GM19043 (cell line): ENCODE data around the gene WNT7B.

Experiments
- ATAC-seq: cut with Tn5 transposase; IDR thresholded peaks from one replicate; pipeline ENCODE4 v1.9.1; 2021; ENCODE audit warnings: low read depth; ENCODE audit not compliant: unreplicated experiment

WNT7B gene

DNA sequence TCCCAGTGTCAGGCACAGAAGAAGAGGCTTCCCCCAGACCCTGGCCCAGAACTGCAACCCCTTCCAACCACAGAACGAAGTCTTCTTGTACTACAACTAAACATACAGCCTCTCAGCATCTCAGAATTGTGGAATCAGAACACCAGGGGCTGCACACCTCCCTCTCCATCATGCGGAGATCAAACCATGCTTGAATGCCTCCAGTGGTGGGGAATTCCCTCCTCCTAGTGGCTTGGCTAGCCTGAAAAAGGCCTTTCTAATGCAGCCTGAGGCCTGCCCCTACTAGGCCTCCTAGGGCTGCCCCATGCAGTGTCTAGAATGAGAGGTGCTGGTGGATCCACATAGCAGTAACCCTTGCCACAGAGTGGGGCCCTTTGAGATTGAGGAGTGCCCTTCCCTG, 62.7 kb downstream of the WNT7B start:
- no peak for ATAC-seq

DNA sequence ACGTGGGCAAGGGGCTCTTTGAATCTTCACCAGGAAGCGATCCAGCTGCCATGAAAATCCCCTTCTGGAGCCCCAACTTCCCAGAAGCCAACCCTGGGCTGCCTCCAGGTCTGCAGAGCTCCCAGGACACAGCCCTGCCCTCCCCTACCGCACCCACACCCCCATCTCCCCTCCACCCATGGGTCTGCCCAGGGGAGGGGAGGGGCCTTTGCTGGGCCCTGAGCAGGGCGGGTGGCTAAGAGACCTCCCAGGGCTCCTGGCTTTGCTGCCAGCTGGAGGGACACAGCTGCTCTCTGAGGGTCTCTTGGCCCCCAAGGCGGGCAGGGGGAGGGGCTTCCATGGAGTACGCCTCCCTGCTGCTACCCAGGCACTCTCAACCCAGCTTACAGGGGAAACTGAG, 64.1 kb downstream of the WNT7B start:
- no peak for ATAC-seq

DNA sequence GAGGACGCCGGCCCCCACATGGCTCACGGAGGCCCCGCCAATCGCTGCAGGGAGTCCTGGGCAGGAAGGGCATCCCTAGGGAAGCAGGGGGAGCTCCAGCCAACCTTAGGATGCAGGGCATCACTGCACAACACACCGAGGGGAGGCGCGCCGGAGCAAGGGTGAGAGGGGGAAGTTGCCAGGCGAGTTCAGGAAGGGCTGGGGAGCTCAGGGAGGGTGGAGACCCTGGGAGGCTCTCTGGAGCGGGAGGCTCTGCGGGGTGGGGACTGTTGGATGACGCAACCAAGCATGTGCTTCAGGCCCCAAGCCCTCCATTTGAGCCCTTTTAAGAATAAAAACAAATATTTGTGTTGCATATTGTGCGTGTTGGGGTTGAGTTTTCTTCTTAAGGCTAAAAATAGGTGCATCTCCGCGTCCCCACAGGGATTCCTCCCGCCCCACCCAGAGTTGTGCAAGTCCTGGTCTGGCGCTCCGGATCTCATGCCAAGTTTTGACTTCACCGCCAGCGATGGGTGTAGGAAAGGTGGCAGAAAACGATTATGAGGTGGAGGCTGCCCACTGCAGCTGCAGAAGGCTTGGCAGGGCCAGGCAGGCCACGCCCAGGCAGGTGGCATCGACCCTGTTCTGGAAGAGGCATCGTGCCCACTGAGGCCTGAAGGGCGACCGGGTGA, 65.2 kb downstream of the WNT7B start:
- ATAC-seq = no peak

DNA sequence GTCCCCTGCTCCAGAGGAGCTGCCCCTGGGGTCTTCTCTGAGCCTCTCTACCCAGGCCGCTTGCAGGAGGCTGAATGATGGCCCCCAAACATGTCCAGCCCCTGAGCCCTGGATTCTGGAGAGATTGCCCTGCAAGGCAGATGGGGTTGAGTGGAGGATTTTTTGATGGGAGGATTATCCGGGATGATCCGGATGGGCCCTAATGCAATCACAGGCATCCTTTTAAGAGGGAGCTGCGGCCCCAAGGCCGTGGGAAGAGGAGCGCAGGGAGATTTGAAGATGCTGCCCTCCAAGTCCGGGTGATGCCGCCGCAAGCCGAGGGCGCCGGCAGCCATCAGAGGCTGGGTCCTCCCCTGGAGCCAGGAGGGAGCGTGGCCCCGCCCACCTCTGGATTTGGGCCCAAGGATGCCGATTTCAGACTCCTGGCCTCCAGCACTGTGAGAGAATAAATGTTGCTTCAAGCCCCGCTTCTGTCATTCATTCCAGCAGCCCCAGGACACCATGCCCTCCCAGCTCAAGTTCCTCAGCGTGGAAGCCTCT, 66.0 kb downstream of the WNT7B start:
- ATAC-seq = no peak

DNA sequence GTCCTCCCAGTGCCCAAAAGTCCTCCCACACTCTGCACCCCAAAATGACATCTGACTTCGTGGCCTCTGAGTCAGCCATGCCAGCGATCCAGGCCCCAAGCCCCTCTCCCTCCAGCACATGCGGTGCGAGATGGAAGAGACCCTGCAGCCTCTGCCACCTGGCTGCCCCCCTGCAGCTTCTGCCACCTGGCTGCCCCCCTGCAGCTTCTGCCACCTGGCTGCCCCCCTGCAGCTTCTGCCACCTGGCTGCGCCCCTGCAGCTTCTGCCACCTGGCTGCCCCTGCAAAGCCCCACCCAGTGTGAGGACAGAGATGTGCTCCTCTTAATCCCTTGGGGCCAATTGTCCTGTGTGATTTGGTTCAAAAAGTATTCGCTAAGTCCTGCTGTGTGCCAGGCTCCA, 68.0 kb downstream of the WNT7B start:
- no peak for ATAC-seq

DNA sequence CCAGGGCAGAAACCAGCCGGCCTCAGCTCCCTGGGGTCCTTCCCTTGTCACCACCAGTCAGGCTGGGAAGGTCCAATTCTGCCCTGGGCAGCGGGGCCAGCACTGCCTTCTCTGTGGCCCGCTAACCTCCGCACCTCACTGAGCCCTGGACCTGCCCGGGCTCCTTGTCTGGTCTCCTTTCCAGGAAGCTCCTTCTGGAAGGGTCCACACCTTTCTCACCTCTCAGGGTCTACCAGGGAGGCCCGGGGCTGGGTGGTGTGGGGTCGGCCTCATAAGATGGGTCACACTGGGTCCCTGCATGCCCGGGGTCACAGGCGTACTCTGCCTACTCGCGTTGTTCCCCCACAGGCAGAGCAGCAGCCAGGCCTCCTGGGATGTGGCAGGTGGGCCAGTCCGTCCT, 69.0 kb downstream of the WNT7B start:
- ATAC-seq = no peak

DNA sequence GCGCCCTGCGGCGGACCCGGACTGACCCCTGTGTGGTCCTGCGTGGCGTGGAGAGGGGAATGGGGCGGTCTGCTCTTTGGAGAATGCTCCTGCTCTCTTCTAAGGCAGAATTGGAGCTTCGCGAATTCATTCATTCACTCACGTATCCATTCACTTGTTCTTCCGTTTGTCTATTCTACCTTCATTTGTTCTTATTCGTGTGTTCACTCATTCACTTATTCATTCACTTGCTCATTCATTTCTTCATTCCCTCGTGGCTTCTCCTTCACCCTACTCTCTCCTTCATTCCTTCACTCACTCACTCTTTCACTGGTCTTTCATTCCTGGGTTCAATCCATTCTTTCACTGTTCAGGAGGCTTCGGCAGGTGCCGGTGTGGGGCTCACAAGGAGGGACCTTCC, 69.6 kb downstream of the WNT7B start:
- ATAC-seq = no peak

DNA sequence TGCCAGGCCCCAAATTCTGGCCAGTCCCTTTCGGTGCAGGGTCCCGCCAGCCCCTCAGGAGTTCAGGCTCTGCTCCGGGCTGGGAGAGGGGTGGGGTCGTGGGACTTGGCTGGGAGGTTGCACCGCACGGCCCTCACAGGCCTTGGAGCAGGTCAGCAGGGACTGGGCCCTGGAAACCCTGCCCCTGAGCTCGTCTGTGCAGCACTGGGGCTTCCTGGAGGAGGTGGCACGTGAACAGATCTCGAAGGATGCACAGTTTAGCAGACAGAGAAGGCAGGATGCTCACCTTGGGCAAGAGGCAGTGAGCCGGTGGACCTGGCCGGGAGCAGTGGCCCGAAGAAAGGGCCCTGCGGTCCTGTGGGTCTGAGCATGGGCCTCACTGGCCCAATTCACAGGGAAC, 70.0 kb downstream of the WNT7B start:
- ATAC-seq = no peak

DNA sequence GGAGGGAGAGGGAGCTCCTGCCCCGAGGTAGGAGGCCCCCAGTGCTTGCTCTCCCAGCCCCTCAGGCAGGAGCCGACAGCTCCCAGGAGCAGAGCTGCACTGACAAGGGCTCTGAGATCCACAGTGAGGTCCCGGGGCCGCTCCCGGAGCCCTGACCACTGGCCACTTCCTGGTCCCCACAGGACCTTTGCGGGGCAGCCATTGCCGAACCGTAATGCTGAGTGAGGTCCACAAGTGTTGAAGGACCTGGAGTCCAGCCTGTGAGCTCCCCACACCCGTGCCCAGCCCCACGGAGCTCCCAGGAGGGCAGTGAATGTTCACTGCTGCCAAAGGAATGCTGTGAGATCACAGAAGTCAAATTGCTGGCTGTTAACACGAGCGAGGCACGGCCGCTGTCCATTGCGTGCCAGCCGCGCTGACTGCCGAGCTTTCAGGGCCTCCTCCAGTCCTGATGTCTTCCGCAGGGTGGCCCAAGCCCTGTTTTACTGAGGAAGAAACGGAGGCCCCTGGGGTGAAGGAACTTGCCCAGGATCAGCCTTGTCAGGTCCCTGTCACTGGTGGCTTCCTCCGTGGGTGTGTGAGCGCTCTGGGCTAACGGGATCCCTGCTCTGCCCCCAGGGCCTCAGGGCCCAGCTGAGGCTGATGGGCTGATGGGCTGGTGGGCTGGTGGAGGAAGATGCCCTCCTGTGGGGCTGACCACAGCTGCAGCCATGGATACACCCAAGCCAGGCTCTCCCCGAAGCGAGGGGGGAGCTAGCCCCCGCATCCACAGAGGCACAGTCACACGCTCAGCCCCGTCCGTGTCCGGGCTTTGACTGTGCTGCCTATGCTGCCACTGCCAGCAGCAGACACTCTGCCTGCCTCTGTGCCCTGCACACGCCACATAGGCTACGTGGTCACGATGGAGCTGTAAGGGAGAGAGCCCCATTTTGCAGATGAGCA, 70.8 kb downstream of the WNT7B start:
- no peak for ATAC-seq

DNA sequence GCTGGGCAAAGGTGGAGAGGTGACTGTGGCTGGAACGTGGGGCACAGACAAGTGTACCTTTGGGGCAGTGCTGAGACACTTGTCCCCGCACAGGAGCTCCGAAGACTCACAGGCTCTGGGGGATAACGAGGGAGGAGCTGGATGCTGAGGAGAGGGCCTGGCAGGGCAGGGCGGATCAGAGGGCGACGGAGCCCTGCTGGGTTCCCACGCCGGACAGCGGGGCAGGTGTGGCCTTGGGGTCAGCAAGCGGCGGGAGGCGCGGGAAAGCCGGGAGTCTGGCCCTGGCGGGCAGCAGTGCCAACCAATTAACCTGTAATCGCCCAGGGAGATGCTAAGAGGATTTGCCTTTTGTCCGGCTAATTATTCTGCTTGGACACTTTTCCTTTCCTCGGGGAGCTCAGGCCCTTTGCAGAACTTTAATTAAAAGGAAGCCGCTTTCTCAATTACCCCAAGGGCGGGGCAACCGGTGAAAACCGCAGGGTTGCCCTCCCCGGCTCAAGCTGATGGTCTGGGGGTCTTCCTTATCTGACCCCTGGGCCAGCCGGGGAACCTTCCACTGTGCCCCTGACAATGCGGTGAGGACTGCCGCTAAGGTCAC, 71.5 kb downstream of the WNT7B start:
- no peak for ATAC-seq

DNA sequence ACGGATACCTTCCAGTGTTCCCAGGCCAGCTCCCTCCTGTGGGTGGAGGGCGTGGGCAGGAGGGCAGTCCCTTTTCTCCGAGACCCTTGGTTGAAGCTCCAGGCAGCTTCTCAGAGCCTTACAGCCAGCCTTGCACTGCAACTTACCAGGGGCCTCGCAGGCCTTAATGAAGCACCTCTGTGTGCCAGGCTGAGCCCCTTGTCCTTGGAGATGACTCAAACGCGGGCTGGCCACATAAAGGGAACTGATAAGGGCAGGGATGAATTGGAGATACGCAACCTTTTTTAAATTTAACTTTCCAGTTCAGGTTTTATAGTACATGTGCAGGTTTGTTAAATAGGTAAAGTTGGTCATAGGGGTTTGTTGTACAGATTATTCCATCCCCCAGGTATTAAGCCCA, 72.7 kb downstream of the WNT7B start:
- ATAC-seq = no peak

DNA sequence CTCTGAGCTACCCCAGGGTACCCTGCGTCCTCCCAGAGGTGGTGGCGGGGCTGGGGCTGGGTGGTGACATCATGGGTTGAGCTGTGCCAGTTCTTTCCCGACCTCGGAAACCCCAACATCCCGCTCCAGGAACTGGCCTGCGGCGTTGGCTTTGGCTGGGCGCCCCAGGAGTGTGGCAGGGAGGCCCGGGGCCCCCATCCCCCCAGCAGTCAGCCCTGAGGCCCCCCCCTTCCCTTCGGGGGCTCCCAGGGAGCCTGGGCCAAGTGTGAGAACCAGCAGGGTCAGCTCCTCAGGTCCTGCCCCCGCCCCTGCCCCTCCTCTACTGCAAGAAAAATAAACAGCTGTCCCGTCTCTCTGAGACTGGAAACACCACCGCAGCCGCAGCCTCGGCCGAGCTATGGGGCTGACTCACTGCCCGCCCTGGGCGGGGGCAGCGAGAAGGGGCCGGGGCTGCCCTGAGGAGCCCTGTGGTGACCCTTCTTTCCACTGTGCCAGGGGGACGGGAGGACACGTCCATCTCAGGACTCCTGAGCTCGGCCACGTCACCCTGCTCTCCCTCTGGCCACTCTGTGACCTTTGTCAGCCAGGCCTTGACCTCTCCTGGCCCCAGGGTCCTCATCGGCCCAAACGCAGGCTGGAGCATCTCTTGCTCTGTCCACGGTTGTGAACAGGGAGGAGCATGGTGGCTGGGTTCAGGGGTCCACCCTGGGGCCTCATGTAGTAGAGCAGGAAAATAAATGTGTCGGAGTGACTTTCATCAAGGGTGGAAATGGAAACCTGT, 73.4 kb downstream of the WNT7B start:
- no peak for ATAC-seq

DNA sequence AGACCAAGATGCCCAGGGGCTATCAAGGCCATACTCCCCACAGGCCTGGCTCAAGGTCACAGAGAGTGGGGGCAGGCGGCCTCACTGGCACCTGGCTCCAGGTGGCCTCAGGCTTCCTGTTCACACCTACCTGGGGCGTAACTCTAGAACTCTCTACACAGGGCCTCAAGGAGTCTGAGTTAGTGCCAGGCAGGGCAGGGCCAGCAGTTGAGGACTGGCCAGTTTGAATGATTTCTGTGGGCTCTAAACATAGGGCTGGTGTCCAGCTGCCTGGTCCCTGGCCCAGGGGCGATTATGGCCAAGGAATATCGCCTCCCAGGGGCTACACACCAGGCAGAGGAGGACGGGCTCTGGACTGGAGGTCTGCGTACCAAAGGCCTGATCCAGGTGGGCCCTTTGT, 79.2 kb downstream of the WNT7B start:
- no peak for ATAC-seq

DNA sequence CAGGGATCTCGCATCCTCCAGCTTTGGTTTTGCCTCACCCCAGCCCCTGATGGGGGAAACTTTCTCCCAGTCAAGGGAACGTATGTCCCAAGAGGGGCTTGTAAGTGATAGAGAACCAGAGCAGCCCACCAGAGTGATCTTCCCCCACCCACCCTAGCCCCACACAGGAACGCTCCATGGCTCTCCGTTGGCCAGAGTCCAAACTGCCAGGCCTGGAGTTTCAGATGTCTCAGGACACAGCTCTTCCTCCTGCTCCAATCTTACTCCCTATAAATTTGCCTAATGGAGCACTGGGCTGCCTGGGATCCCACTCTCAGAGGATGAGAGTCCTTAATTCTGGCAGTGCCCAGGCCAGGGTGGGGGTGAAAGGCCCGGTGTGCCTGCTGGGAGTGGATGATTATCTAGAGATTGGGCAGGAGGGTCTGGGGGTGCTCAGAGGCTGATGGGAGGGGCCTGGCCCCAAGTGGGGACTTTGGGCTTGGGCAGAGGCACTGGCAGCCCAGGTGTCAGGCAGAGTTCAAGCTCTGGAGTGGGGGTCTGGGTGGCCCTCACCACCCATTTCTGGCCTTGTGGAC, 79.9 kb downstream of the WNT7B start:
- no peak for ATAC-seq

DNA sequence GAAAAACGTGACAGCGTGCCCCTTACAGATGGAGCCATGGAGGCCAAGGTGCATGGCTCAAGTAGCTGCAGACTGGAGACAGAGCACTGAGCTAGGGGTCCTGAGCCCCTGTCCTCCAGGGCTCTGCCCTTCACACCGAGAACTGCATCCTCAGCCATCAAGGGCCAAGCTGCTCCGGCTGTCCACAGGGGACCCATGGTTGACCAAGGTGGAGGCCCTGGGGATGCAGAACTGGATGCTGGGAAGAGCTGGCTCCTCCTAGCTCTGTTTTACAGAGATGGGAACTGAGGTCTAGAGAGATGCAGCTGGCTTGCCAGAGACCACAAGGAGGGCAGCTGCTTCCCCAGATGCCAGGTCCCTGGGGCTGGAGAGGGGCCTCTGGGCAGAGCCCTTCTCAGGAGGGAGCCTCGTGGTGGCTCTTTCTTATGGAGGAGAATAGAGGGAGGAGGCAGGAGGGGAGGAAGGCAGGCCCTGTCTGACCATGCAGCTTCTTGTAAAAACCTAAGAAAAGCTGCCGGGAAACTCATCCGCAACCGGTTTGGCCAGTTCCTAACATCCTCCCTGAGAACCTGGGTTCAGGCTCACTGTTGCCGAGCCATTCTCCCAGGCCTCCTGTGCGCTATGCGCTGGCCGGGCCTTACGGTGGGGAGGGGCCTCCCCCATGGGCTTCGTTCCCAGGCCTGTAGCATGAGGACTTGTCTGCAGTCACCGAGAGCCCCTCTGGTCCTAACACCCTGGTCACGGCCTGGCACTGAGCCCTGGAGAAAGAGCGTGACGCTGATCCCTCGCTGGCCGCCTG, 80.6 kb downstream of the WNT7B start:
- no peak for ATAC-seq

DNA sequence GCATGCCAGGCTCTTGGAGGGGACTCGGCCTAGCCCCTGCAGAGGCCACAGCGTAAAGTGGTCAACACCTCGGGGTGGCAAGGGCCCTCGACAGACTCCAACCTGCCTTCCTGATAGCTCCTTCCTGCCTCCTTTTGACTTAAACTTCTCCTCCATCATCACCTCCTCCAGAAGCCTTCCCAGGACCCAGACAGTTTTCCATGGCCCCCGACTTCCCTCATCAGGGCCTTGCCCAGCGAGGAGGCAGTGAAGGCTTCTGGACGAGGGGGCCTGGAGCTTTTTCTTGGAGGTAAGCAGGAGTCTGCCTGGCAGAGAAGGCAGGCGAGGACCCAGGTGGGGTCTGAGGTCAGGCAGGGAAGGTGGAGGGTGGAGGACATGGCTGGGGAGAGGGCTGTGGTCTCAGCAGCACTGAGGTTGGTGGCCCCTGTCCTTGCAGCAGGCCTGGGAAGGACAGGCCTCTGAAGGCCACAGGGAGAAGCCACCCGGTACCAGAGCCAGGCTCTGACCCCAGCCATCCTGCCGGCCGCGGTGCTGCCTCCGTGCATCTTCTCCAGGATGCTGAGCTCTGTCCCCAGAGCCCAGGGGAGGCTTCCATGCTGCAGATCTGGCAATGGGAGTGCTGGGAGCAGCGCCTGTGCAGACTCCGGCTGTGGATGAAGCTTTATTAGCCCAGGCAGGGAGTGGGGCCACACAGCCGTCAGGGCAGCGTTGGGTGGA, 81.4 kb downstream of the WNT7B start:
- no peak for ATAC-seq

DNA sequence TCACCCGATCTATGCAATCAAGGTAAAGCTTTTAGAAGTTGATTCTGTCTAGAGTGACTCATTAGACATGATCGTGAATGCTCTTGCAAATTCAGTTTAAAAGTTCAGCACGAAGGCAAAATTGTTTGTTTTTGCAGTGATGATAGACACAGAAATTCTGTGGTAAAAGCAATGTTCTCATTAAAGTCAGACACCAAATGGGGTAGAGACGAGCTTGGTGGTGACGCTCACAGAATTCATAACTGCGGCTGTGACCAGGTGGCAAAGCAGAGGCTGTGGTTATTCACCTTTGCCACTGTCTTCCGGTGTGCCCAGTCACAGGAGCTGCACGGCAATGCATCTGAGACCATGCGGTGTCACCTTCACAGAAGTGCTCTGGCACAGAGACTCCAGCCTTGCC, 83.4 kb downstream of the WNT7B start:
- no peak for ATAC-seq

DNA sequence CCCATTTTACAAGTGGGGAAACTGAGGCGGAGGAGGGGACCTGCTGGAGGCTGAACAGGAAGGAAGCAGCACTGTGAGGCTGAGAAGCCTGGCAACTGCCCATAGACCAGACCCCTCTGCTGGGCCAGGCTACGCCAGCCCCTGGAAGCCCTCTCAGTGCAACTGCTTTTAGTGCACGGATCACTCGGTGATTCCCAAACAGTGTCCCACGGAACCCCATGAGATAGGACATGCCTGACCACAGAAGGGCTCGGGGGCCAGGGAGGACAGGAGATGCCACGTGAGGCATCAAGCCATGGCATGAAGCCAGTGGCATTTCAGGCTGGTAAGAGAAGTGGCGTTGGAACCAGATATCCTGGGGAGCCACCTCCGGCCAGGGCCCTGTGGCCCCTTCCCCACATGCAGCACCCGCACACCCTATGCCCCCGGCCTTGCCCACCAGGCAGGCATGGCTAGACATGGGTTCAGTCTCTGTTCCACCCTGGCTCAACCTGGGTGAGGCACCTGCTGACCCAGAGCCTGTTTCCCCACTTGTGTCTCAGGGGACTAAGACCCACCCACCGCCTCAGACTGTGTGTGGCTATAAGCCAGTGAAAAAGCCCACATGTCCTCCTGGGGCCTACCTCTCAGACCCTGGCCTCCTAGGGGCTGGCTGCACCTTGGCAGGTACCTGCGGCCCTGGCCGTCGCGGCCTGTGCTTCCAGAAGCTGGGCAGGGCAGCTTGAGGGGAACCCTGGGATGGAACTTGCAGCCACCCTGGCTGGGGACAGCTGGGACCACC, 84.1 kb downstream of the WNT7B start:
- ATAC-seq = no peak
